Nephron (organoid): ENCODE results near the gene RBM47.
A peak's percentile ranks its signal among the peaks of the same experiment; 100 is the strongest.
"Not testable (repeated sequence)": the region's sequence is repeated elsewhere in the genome, so short reads cannot be mapped to it uniquely, and the experiment has no call there.

Source experiments
- H3K27ac Mint-ChIP-seq, 3 experiments: 2 replicates each; pipeline ENCODE4 v1.8.0; 2020; ENCODE audit warnings: mixed read lengths in 3 of 3, mild to moderate bottlenecking in 2 of 3, moderate library complexity in 1 of 3
- H3K27me3 Mint-ChIP-seq: 2 replicates; pipeline ENCODE4 v1.8.0; 2021; ENCODE audit warnings: low read depth, mild to moderate bottlenecking, moderate library complexity, mixed read lengths
- H3K36me3 Mint-ChIP-seq: 2 replicates; pipeline ENCODE4 v1.8.0; 2020; ENCODE audit warnings: low read depth, mixed read lengths
- H3K4me1 Mint-ChIP-seq: 2 replicates; pipeline ENCODE4 v1.8.0; 2020; ENCODE audit warnings: mixed read lengths
- H3K4me3 Mint-ChIP-seq, 3 experiments: 2 replicates each; pipeline ENCODE4 v1.8.0; 2020; ENCODE audit warnings: mild to moderate bottlenecking in 3 of 3, mixed read lengths in 3 of 3, moderate library complexity in 2 of 3
- H3K9me3 Mint-ChIP-seq: 2 replicates; pipeline ENCODE4 v1.8.0; 2020; ENCODE audit warnings: mixed read lengths
- TF ChIP-seq, protein P1 (sequence below), 3 experiments: fragments of 200-600 bp; sonication (generic); IDR thresholded peaks; one replicate each; pipeline ENCODE4 v1.5.0; 2021; ENCODE audit warnings: antibody characterized with exemption in 3 of 3; ENCODE audit not compliant: unreplicated experiment in 3 of 3

Gene RBM47

DNA sequence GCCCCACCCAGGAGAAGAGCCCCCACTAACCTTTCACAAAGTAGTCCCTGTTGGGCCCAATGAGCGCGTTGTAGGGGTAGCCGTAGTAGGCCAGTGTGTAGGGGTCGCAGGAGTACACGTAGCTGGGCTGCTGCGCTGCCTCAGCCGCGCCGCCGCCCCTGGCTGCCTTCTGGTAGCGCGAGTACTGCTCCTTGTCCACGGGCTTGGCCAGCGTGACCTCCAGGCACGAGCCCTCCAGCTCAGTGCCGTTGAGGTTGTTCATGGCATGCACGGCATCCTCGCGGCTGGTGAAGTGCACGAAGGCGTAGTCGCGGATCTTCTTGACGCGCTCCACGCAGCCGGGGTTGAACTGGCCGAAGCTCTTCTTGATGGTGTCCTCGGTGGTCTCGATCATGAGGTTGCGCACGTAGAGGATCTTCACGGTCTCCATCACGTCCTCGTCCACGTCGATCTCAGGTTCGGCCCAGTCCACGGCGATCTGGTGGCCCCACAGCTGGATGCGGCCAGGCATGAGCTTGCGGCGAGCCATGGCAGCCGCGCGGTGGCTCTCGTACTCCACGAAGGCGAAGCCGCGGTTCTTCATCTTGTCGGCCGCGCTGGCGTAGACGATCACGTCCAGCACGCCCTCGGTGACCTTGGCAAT lies 191.8 kb downstream of the RBM47 start:
- Mint-ChIP-seq H3K9me3 (no peaks in the 10 kb centered on the region), H3K27me3 (no peaks in the 10 kb centered on the region), H3K4me3 (no peak overlapping the region), H3K27ac (no peak overlapping the region), H3K4me1 (peaks cover 7% of the 10 kb centered on the region), H3K36me3 (peaks cover 30% of the 10 kb centered on the region)
- TF ChIP-seq, protein P1, sequence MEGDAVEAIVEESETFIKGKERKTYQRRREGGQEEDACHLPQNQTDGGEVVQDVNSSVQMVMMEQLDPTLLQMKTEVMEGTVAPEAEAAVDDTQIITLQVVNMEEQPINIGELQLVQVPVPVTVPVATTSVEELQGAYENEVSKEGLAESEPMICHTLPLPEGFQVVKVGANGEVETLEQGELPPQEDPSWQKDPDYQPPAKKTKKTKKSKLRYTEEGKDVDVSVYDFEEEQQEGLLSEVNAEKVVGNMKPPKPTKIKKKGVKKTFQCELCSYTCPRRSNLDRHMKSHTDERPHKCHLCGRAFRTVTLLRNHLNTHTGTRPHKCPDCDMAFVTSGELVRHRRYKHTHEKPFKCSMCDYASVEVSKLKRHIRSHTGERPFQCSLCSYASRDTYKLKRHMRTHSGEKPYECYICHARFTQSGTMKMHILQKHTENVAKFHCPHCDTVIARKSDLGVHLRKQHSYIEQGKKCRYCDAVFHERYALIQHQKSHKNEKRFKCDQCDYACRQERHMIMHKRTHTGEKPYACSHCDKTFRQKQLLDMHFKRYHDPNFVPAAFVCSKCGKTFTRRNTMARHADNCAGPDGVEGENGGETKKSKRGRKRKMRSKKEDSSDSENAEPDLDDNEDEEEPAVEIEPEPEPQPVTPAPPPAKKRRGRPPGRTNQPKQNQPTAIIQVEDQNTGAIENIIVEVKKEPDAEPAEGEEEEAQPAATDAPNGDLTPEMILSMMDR (IDR thresholded peaks at IDR 0.05; ENCODE audit: unreplicated experiment in 3 of 3), result no peak

GRCh38 chr4:40435306-40435705 lies 194.4 kb downstream of the RBM47 start:
- H3K4me1 Mint-ChIP-seq, H3K27me3 Mint-ChIP-seq, H3K9me3 Mint-ChIP-seq, H3K4me3 Mint-ChIP-seq: not testable (repeated sequence)
- peaks cover 50% of the 10 kb centered on the region for H3K36me3 Mint-ChIP-seq
- H3K27ac Mint-ChIP-seq, result peak overlapping the region in 2 of 3 experiments; percentile 89 to 95

- Mint-ChIP-seq H3K9me3 (no peaks in the 10 kb centered on the region), H3K27ac (peak overlapping the region; percentile 89 to 95 (median 92)), H3K4me3 (peak overlapping the region in 2 of 3 experiments; percentile 53 to 54), H3K36me3 (peaks cover 50% of the 10 kb centered on the region), H3K27me3 (no peaks in the 10 kb centered on the region), H3K4me1 (peaks cover 7% of the 10 kb centered on the region)
- TF ChIP-seq, protein P1 (IDR thresholded peaks at IDR 0.05; ENCODE audit: unreplicated experiment in 3 of 3), result no peak
Measured at GRCh38 chr4:40434126-40434687, 195.5 kb downstream of the RBM47 start.

- TF ChIP-seq, protein P1 (IDR thresholded peaks at IDR 0.05; ENCODE audit: unreplicated experiment in 3 of 3), result no peak
- Mint-ChIP-seq H3K36me3 (peaks cover 52% of the 10 kb centered on the region), H3K4me1 (peaks cover 7% of the 10 kb centered on the region), H3K27ac (peak overlapping the region in 1 of 3 experiments; percentile 82), H3K27me3 (no peaks in the 10 kb centered on the region), H3K4me3 (peak overlapping the region in 1 of 3 experiments; percentile 17), H3K9me3 (no peaks in the 10 kb centered on the region)
Measured at GRCh38 chr4:40432504-40432903, 197.2 kb downstream of the RBM47 start.

- peaks cover 47% of the 10 kb centered on the region for H3K36me3 Mint-ChIP-seq
- not testable (repeated sequence) for H3K27ac Mint-ChIP-seq, H3K27me3 Mint-ChIP-seq, H3K9me3 Mint-ChIP-seq, H3K4me3 Mint-ChIP-seq, H3K4me1 Mint-ChIP-seq
Measured at GRCh38 chr4:40427871-40428270, 201.8 kb downstream of the RBM47 start.

- Mint-ChIP-seq H3K36me3 (peaks cover 50% of the 10 kb centered on the region), H3K4me1 (no peaks in the 10 kb centered on the region), H3K27me3 (no peaks in the 10 kb centered on the region), H3K9me3 (no peaks in the 10 kb centered on the region), H3K27ac (no peak overlapping the region), H3K4me3 (no peak overlapping the region)
- TF ChIP-seq, protein P1 (IDR thresholded peaks at IDR 0.05; ENCODE audit: unreplicated experiment in 3 of 3), result no peak
Measured at GRCh38 chr4:40427128-40427527, 202.5 kb downstream of the RBM47 start.
